Neuron (in vitro differentiated cells): ENCODE results near the gene FABP7.
"Not testable (repeated sequence)": the region's sequence is repeated elsewhere in the genome, so short reads cannot be mapped to it uniquely, and the experiment has no call there.

Source experiments
- H2AFZ ChIP-seq: one replicate; pipeline ENCODE4 v1.6.1; 2013; ENCODE audit warnings: low read depth, mild to moderate bottlenecking, inconsistent platforms, low read length, moderate library complexity
- H3K27me3 ChIP-seq: one replicate; pipeline ENCODE4 v1.6.1; 2013; ENCODE audit warnings: low read length; ENCODE audit not compliant: insufficient read depth
- H3K36me3 ChIP-seq: one replicate; pipeline ENCODE4 v1.6.1; 2013; ENCODE audit warnings: low read length; ENCODE audit not compliant: insufficient read depth
- H3K4me1 ChIP-seq: one replicate; pipeline ENCODE4 v1.6.1; 2013; ENCODE audit warnings: low read length; ENCODE audit not compliant: insufficient read depth
- H3K4me3 ChIP-seq: 2 replicates; pipeline ENCODE4 v1.5.1; 2013; ENCODE audit warnings: mild to moderate bottlenecking, low read length, moderate library complexity
- H3K9me3 ChIP-seq: one replicate; pipeline ENCODE4 v1.6.1; 2013; ENCODE audit warnings: low read length

Gene FABP7

DNA sequence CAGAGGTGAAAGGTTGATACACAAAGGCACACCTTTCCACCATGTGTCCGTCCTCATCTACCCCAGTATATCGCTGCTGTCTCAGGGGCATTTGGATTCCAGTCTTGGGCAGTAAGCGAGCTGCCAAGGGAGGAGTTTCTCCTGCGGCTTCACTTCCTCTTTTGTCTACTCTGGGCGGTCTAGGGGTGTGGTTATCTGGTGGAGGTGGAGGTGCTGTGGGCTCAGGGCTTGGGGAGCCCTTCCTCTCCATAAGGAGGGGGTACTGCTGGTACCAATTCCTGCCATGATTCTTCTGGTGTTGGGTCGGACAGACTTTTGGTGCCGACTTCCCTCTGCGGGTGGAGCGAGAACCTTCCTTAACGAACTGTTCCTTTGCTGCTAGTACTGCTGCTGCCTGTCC lies 31.9 kb upstream of the FABP7 start:
- no peak overlapping the region for H3K4me3 ChIP-seq
- no peaks in the 10 kb centered on the region for H3K9me3 ChIP-seq
- H3K27me3 ChIP-seq = no peaks in the 10 kb centered on the region
- no peaks in the 10 kb centered on the region for H3K36me3 ChIP-seq
- H3K4me1 ChIP-seq = no peaks in the 10 kb centered on the region
- no peak overlapping the region for H2AFZ ChIP-seq

- not testable (repeated sequence) for H2AFZ ChIP-seq, H3K27me3 ChIP-seq
Observed at GRCh38 chr6:122748945-122749344, 30.6 kb upstream of the FABP7 start.

DNA sequence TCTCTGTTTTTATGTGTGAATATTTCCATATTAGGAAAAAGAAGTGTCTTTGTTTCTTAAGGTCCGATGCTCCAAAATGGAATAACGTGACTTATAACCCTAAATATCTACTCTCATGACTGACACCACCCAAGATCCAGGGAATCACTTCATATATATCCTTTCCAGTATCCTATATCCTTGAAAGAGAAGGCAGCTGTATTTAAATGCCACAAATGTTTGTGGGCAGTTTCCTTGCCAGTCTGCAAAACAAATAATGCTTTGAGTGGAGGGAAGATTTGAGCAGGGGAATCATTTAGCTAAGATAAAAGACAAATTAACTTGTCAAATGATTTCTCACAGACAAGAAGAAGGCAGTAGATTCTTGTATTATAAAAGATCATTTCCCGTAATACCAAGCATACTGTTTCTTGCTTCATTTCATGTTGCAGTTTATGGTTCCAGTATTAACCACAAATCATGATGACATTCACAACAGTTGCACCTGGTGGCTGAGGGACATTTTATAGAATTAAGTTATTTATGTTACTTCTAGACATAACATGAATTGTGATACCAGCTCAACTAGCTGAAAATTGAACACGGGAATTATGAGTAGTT lies 30.0 kb upstream of the FABP7 start:
- Histone ChIP-seq H3K4me3 (no peak overlapping the region), H2AFZ (no peak overlapping the region), H3K9me3 (no peaks in the 10 kb centered on the region), H3K4me1 (peaks cover 4% of the 10 kb centered on the region), H3K27me3 (no peaks in the 10 kb centered on the region), H3K36me3 (no peaks in the 10 kb centered on the region)

More at GRCh38 chr6:122748945-122749344, 30.6 kb upstream of the FABP7 start:
- not testable (repeated sequence) for H3K4me1 ChIP-seq, H3K36me3 ChIP-seq, H3K9me3 ChIP-seq, H3K4me3 ChIP-seq

- H3K4me3 ChIP-seq = no peak overlapping the region
- H3K36me3 ChIP-seq = no peaks in the 10 kb centered on the region
- H3K9me3 ChIP-seq = no peaks in the 10 kb centered on the region
- no peaks in the 10 kb centered on the region for H3K27me3 ChIP-seq
- H2AFZ ChIP-seq = no peak overlapping the region
- peaks cover 4% of the 10 kb centered on the region for H3K4me1 ChIP-seq
Observed at GRCh38 chr6:122751326-122751725, 28.2 kb upstream of the FABP7 start.

DNA sequence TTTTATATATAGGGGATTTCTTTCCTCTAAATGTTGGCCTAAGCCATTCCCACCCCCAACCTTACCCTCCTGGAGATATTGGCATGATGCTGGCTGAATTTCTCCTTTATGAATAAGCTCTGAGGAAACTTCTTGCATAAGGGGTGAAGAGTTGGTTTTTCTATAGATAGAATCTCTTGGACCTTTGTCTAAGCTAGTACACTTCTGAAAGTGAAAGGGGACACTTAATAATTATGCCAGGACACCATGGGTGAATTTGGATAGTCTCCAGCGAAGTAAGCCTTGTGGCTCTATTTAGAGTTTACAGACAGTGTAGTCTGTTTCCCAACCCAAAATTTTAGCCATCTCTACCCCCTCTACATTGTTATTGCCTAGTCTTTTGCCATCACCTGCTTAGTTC lies 27.1 kb upstream of the FABP7 start:
- no peak overlapping the region for H3K4me3 ChIP-seq
- H3K9me3 ChIP-seq = no peaks in the 10 kb centered on the region
- H2AFZ ChIP-seq = no peak overlapping the region
- no peaks in the 10 kb centered on the region for H3K27me3 ChIP-seq
- peaks cover 4% of the 10 kb centered on the region for H3K4me1 ChIP-seq
- H3K36me3 ChIP-seq = no peaks in the 10 kb centered on the region

GRCh38 chr6:122753000-122753687 lies 26.4 kb upstream of the FABP7 start:
- no peaks in the 10 kb centered on the region for H3K27me3 ChIP-seq
- H3K4me3 ChIP-seq = no peak overlapping the region
- no peaks in the 10 kb centered on the region for H3K9me3 ChIP-seq
- no peaks in the 10 kb centered on the region for H3K36me3 ChIP-seq
- H3K4me1 ChIP-seq = peaks cover 4% of the 10 kb centered on the region
- no peak overlapping the region for H2AFZ ChIP-seq

DNA sequence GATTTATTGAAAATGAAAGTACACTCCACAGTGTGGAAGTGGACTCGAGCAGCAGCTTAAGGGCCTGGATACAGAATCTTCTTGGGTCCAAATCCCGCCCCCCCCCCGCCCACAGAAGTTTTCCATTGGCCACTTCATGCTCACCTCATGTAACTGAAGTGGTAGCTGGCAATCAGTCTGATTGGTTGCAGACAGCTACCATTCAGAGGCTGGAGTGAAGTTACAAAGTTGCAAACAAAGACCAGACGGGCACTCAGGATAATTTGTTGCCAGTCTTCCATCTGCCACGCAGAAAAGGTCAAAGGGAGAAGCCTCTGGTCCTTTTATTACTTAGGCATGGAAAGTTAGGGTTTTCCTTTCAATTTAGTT lies 25.8 kb upstream of the FABP7 start:
- no peak overlapping the region for H2AFZ ChIP-seq
- no peaks in the 10 kb centered on the region for H3K27me3 ChIP-seq
- H3K4me3 ChIP-seq = no peak overlapping the region
- no peaks in the 10 kb centered on the region for H3K36me3 ChIP-seq
- no peaks in the 10 kb centered on the region for H3K9me3 ChIP-seq
- peaks cover 4% of the 10 kb centered on the region for H3K4me1 ChIP-seq

DNA sequence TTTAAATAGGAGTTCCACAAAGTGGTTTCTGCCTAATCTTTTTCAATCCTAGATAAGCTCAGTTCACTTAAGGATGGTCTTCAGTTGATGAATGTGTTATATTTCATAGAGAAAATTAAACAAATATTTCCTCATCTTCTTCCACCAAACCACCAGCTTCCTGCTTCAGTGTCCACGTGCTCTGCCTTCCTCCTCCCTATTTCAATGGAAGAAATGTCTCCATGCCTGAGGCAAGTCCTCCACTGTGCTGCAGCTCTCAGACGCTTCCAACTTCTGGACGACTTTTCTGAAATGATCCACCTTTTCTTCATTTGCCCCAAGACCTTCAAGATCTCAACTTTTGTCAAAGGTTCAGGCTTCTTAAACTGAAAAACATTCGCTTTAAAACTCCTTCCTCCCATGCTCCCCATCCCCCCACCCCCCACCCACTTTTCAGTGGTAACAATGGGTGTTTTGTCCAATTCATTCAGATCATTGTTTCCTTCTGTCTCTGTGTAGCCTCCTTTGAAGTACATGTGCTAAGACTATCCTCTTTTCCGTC lies 25.3 kb upstream of the FABP7 start:
- Histone ChIP-seq H3K9me3 (no peaks in the 10 kb centered on the region), H3K27me3 (no peaks in the 10 kb centered on the region), H3K36me3 (no peaks in the 10 kb centered on the region), H2AFZ (no peak overlapping the region), H3K4me1 (peaks cover 4% of the 10 kb centered on the region), H3K4me3 (no peak overlapping the region)

DNA sequence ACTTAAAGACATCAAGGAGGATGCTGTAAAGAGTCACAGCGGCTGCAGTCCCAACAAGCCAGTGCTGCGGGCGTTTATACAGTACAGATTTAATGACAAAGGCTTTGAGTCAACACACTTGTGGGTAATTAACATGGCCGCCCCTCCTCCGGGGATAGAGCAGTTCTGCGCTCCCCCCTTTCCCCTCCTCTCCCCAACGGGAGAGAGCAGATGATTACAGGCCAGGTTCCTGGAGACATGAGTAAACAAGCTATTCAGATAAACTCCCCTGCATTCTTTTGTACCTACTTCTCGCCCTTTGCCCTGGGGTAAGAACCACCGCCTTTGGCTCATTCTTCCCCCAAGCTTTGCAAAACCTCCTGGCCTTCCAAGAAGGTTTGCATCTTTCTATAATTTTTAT lies 23.6 kb upstream of the FABP7 start:
- H3K9me3 ChIP-seq = no peaks in the 10 kb centered on the region
- H3K36me3 ChIP-seq = no peaks in the 10 kb centered on the region
- no peak overlapping the region for H2AFZ ChIP-seq
- H3K27me3 ChIP-seq = no peaks in the 10 kb centered on the region
- H3K4me1 ChIP-seq = peaks cover 4% of the 10 kb centered on the region
- H3K4me3 ChIP-seq = no peak overlapping the region

DNA sequence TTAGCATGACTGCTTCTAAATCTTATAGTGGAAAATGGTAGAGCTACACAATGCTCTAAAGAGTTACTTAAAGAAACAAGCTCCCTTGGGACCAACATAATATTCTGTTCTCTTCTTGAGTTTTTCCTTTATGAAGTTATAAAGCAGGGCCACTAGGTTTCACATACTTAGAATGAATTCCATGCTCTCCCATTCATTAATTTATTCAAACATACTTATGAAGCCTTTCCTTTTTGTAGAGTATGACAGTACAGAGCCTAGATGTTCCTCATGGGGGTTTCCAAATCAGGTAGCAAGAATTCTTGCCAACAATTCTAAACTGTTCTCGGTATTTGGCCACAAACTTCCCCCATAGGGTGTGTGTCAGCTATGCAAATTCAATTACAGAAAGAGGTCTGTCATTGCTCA lies 20.6 kb upstream of the FABP7 start:
- H3K9me3 ChIP-seq = no peaks in the 10 kb centered on the region

DNA sequence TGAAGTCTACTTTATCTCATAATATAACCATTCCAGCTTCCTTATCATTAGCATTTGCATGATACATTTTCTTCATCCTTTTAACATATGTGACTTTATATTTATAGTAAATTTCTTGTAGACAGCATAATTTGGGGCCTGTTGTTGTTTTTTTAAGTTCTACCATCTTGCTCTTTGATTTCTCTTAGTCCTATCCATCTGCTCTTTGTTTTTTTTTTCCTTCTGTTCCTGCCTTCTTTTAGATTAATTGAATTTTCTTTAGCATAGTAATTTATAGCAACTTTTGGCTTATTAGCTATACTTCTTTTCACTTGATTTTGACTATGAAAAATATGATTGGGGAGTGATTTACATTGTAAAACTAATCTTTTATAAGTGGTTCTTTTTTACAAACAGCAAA lies 19.2 kb upstream of the FABP7 start:
- H3K36me3 ChIP-seq = no peaks in the 10 kb centered on the region
- no peak overlapping the region for H3K4me3 ChIP-seq
- no peaks in the 10 kb centered on the region for H3K27me3 ChIP-seq
- H3K4me1 ChIP-seq = no peaks in the 10 kb centered on the region
- H3K9me3 ChIP-seq = no peaks in the 10 kb centered on the region
- H2AFZ ChIP-seq = no peak overlapping the region

More for the DNA sequence above, 20.6 kb upstream of the FABP7 start:
- Histone ChIP-seq H3K36me3 (no peaks in the 10 kb centered on the region), H3K4me3 (no peak overlapping the region), H3K27me3 (no peaks in the 10 kb centered on the region), H2AFZ (no peak overlapping the region), H3K4me1 (no peaks in the 10 kb centered on the region)

DNA sequence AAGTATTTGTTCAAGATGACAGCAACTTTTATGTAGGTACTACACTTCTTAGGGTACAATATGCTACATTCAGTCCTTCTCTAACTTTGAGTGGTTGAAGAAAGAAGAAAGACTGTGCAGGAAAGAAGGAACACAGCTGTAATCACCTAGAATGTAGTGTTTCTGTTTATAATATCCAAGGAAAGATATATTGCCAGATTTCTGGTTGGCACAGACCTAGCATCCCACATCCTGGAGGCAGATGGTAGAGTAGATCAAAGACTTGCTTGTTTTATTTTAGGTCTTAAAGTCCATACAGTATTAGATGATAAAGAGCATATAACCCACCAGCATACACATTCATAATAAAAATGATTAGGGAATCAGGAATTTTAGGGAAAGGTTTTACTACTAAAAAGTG lies 13.3 kb upstream of the FABP7 start:
- H3K4me1 ChIP-seq = no peaks in the 10 kb centered on the region
- H3K27me3 ChIP-seq = no peaks in the 10 kb centered on the region
- H3K36me3 ChIP-seq = no peaks in the 10 kb centered on the region
- H2AFZ ChIP-seq = no peak overlapping the region
- H3K9me3 ChIP-seq = no peaks in the 10 kb centered on the region
- H3K4me3 ChIP-seq = no peak overlapping the region

DNA sequence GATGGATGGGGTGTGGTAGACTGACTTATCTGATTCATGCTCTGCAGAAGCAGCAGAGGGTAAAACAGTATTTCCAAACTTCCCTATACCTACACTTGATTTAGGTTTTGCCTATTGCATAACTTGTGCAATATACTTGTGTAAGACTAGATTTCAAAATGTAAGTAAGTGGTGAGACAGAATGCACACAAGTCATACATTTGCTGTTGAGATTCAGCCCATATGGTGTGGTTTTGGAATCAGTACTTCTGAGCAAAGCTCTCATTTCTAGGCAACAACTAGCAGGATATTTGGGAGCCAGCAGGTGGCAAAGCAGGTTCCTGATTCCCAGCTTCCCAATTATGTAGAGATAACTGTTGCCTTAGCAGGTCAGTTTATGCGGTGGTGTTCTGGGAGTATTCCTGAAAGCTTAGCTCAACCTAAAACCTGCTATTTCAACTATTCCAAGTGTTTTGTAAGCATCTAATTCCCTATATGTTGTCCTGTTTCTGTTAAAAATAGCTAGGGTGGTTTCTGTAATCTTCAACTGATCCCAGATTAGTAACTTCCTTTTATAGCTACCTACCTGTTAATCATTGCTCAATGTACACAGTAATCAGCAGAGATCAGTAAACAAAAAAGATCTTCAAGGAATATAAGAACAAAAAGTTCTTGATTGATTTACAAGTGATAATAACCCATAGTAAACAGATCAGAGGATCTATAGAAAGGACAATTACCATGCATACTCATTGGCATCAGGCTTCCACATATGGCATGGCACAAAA lies 8.5 kb upstream of the FABP7 start:
- no peaks in the 10 kb centered on the region for H3K36me3 ChIP-seq
- no peaks in the 10 kb centered on the region for H3K9me3 ChIP-seq
- H3K4me3 ChIP-seq = no peak overlapping the region
- no peak overlapping the region for H2AFZ ChIP-seq
- no peaks in the 10 kb centered on the region for H3K4me1 ChIP-seq
- no peaks in the 10 kb centered on the region for H3K27me3 ChIP-seq
